Stomach (tissue), 9 donors: Measurements from ENCODE around the gene SPDYE16. TPM values are rescaled to one million over a fixed set of nuclear protein-coding genes. Genes with fewer than 3 reads are reported as not detected.
"Not testable (repeated sequence)": the region's sequence is repeated elsewhere in the genome, so short reads cannot be mapped to it uniquely, and the experiment has no call there.

Experiments used
- DNase-seq, 2 donors: peaks; one replicate each; pipeline versions ENCODE4 v3.0.0 to v3.0.0-alpha.2; 2013 to 2019
- H3K27ac ChIP-seq, 5 donors: fragments of 200-600 bp in 4 of 5; sonication (generic) in 4 of 5; one replicate each; pipeline ENCODE4 v1.5.1; 2013 to 2019; ENCODE audit warnings: mild to moderate bottlenecking in 1 of 5, moderate library complexity in 1 of 5
- H3K27me3 ChIP-seq, 3 donors: fragments of 200-600 bp; sonication (generic); one replicate each; pipeline ENCODE4 v1.5.1; 2017 to 2019; ENCODE audit warnings: mixed run types in 1 of 3
- H3K36me3 ChIP-seq, 4 donors: fragments of 200-600 bp; sonication (generic); 1 replicate in 3 of 4; 2 replicates in 1 of 4; pipeline ENCODE4 v1.5.1; 2016 to 2019
- H3K4me1 ChIP-seq, 4 donors: fragments of 200-600 bp; sonication (generic); one replicate each; pipeline ENCODE4 v1.5.1; 2016 to 2019
- H3K4me3 ChIP-seq, 4 donors: fragments of 200-600 bp; sonication (generic) in 3 of 4; one replicate each; pipeline ENCODE4 v1.5.1; 2016 to 2019; ENCODE audit warnings: mild to moderate bottlenecking in 1 of 4
- H3K9me3 ChIP-seq, 4 donors: fragments of 200-600 bp; sonication (generic); one replicate each; pipeline ENCODE4 v1.5.1; 2016 to 2019
- EP300 ChIP-seq: sonication (generic); formaldehyde crosslinking; IDR thresholded peaks from one replicate; pipeline ENCODE4 v1.6.1; 2017; ENCODE audit warnings: antibody characterized with exemption
- POLR2A ChIP-seq, 4 donors: fragments of 450-650 bp; IDR thresholded peaks; one replicate each; pipeline ENCODE4 v1.6.1; 2016; ENCODE audit warnings: antibody characterized with exemption in 4 of 4, control low read depth in 2 of 4, mild to moderate bottlenecking in 1 of 4, moderate library complexity in 1 of 4
- POLR2AphosphoS5 ChIP-seq, 3 donors: sonication (generic); formaldehyde crosslinking; IDR thresholded peaks; one replicate each; pipeline ENCODE4 v1.6.1; 2016; ENCODE audit warnings: antibody characterized with exemption in 3 of 3
- WGBS, 5 donors: extraction: QIAGEN DNeasy Blood & Tissue Kit in 3 of 5; methylation state at CpG; one replicate each; pipeline versions ENCODE4 v1.1.5 to v1.1.7; 2013 to 2018; 5-methylcytosine and 5-hydroxymethylcytosine counted together
- intact Hi-C: fragments of 100-400 bp; cut with DNase I; formaldehyde crosslinking; loops from one replicate; pipeline ENCODE4 v1.15.1; 2023; ENCODE audit warnings: low total_unique reads
- polyA plus RNA-seq, 3 donors: library from polyadenylated mRNA; stranded (reverse); fragments of 200-250 nt; gene quantifications; one replicate each; pipeline ENCODE4 v1.2.3, GENCODE V29; 2013
- total RNA-seq, 5 donors: library from RNA; depleted of rRNA; stranded (reverse); fragments of >200 nt; gene quantifications; one replicate each; pipeline versions ENCODE4 v1.1.0 to v1.2.3, GENCODE V29; 2014 to 2016
- TF ChIP-seq, protein P1 (sequence below), 7 experiments: fragments of 450-650 bp in 4 of 7; fragments of 200-600 bp in 3 of 7; sonication (generic) in 3 of 7; IDR thresholded peaks; one replicate each; pipeline ENCODE4 v1.5.1; 2016 to 2019; ENCODE audit warnings: antibody characterized with exemption in 7 of 7, control low read depth in 2 of 7, mild to moderate bottlenecking in 1 of 7
- donor health status: healthy with polysubstance abuse.
- donor health status: Bipolar disorder and iron deficiency.
- donor health status: healthy.

SPDYE16 gene
- total and polyA plus RNA-seq, 8 donors: 0.03 TPM; not detected in 7

DNA sequence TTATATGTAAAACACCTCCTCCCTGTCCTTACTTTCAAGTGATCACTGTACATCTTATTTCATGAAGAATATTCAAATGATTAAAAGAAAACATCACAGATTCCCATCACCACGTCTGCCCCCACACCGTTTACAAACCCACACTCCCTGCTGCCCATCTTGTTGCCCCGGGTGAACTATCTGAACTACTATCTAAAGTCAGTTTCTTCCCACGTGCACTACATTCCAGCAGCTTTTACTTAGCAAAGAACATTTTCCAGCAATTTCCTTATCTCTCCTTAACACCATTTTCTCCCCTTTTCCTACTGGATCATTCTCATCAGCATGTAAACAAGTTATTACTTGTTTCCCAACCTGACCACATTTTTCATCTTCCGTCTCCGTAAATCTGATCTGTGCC, 16.6 kb upstream of the SPDYE16 start:
- DNase-seq, H3K36me3 ChIP-seq, H3K27me3 ChIP-seq, H3K9me3 ChIP-seq, H3K27ac ChIP-seq, H3K4me3 ChIP-seq, intact Hi-C loops: not testable (repeated sequence)
- peaks cover 0 to 19% (median 7%) of the 10 kb centered on the region in 4 donors for H3K4me1 ChIP-seq
- WGBS, 5 donors: 32 to 48% (median 45%) methylated on average over 6 of the region's 6 CpGs

DNA sequence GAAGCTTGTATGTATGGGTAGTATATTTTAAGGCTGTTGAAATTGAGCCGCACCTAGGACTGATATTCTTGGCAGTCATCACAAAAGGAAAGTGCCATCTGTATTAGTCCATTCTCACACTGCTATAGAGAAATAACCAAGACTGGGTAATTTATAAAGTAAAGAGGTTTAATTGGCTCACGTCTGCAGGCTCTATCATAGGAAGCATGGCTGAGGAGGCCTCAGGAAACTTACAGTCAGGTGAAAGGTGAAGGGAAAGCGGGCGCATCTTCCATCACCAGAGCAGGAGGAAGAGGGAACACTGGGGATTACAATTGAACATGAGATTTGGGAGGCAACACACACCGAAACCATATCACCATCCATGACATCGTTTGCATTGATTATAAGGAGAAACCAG, 8.9 kb upstream of the SPDYE16 start:
- intact Hi-C loops, DNase-seq, H3K36me3 ChIP-seq, H3K27ac ChIP-seq, H3K27me3 ChIP-seq, H3K4me3 ChIP-seq, H3K9me3 ChIP-seq: not testable (repeated sequence)
- peaks cover 0 to 30% (median 11%) of the 10 kb centered on the region in 4 donors for H3K4me1 ChIP-seq
- 84 to 92% (median 89%) methylated on average over 4 to 6 of the region's 6 CpGs for WGBS, 5 donors

DNA sequence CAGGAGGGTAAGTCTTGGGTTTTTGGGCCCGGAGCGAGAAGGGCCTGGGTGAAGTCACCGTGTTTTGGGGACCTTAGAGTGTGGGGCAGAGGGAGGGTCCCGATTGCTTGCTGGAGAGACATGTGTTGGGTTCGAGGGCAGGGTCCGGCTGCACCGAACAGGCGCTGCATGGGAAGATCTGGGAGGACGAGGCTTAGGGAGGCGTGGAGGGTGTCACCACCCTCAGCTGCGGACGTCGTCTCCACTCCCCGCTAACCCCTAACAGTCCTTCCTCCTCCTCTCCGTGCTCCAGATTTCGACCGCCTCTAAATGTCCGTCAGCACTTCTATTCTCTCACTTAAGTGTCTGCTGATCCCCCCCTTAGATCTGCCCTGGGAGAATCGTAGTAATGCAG, 6.8 kb upstream of the SPDYE16 start:
- DNase-seq, intact Hi-C loops, H3K9me3 ChIP-seq, H3K27me3 ChIP-seq, H3K36me3 ChIP-seq: not testable (repeated sequence)
- peaks cover 0 to 22% (median 8%) of the 10 kb centered on the region in 4 donors for H3K4me1 ChIP-seq
- peak overlapping the region; percentile 72 to 90 (median 80) for H3K4me3 ChIP-seq
- 0% methylated on average over 18 to 19 of the region's 19 CpGs for WGBS, 5 donors
- peak overlapping the region; percentile 91 to 97 (median 96) for H3K27ac ChIP-seq

DNA sequence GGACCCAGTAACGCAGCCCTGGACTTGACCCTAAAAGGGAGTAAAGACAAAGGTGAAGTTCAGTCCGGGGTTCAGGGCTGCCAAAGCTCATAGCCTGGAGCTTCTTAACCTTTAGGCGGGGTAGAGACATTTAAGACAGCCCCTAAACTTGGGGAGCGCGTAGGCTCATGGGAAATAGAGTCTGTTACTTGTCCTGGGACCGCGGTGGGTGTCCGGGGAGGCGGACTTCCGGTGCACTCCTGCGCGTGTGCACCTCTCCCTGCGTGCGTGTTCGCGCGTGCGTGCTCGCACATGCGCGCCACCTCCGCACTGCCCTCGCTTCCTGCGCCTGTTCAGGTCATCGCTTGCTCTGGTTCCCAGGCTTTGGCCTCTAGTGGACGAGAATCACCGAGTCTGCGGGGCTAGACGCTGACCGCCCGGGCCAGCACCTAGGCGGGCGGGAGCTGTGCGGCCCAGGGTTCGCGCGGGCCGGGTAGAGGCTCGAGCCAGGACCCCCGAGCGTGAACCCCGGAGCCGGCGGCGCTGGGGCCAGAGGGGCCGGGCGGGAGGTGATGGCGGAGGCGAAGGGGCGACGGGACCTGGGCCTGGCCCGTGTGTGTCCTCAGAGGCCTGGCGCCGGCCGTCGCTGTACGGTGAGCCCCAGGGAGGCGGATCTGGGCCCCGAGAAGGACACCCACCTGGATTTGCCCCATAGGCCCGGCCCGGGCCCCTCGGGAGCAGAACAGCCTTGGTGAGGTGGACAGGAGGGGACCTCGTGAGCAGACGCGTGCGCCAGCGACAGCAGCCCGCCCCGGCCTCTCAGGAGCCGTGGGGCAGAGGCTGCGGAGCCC, 6.1 kb upstream of the SPDYE16 start:
- H3K9me3 ChIP-seq, H3K36me3 ChIP-seq, intact Hi-C loops, H3K27me3 ChIP-seq: not testable (repeated sequence)
- Histone ChIP-seq H3K27ac (peak overlapping the region; percentile 91 to 97 (median 96)), H3K4me3 (peak overlapping the region; percentile 72 to 90 (median 80)), H3K4me1 (peaks cover 0 to 22% (median 8%) of the 10 kb centered on the region in 4 donors)
- peak; percentile 88 to 96 for DNase-seq
- TF ChIP-seq POLR2AphosphoS5 (IDR thresholded peaks at IDR 0.05): peak; percentile 83 to 97 (median 93)
- 0 to 1% (median 1%) methylated on average over 34 to 71 of the region's 71 CpGs for WGBS, 5 donors

DNA sequence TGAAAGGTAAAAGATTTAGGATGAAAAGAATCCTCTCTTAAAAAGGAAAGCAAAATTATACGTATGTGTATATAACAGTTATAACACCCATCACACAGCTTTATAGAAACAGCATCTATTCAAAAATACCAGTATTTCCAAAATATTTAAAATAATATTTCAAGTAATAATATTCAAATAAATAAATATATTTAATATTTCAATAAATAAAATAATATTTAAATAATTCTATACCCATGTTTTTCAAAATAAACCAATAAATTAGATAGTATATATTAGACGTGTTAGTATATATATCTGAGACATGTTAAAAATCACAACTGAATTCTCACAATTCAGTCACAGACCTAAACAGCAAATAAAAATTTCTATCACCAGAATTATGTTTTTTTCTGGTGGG, 11.5 kb downstream of the SPDYE16 start:
- intact Hi-C loops, H3K27ac ChIP-seq, H3K27me3 ChIP-seq, DNase-seq, H3K4me1 ChIP-seq, H3K9me3 ChIP-seq, H3K36me3 ChIP-seq, H3K4me3 ChIP-seq: not testable (repeated sequence)
- 80 to 95% (median 92%) methylated on average over 2 of the region's 2 CpGs; no CpG with 5 or more reads in 2 of the 5 donors for WGBS, 5 donors

DNA sequence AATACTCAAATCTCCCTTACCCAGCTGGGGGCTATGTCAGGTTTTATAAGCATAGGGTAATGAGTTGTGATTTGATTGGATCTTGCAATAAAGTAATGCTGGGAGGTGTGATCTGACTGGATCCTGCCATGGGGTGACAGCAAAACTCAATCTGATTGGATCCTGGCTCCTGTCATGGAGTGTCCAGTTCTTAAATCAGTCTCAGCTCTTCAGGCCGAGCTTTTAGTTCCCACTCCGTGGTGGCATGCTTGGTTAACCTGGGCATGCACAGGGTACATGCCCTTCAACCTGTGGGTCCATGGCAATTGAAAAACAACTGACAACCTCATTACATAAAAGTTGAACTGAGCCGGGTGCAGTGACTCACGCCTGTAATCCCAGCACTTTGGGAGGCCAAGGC, 16.9 kb downstream of the SPDYE16 start:
- DNase-seq, H3K27me3 ChIP-seq, H3K4me3 ChIP-seq, H3K4me1 ChIP-seq, H3K9me3 ChIP-seq, intact Hi-C loops, H3K27ac ChIP-seq, H3K36me3 ChIP-seq: not testable (repeated sequence)
- 87 to 88% (median 88%) methylated on average over 2 of the region's 4 CpGs; no CpG with 5 or more reads in 2 of the 5 donors for WGBS, 5 donors

DNA sequence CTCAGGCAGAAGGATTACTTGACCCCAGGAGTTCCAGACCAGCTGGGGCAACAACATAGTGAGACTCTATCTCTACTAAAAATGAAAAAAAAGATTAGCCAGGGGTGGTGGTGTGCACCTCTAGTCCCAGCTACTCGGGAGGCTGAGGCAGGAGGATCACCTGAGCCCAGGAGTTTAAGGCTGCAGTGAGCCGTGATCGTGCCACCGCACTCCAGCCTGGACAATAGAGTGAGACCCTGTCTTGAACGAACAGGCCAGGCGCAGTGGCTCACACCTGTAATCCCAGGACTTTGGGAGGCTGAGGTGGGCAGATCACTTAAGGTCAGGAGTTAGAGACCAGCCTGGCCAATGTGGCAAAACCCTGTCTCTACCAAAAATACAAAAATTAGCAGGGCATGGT, 26.2 kb downstream of the SPDYE16 start:
- intact Hi-C loops: not testable (repeated sequence)

DNA sequence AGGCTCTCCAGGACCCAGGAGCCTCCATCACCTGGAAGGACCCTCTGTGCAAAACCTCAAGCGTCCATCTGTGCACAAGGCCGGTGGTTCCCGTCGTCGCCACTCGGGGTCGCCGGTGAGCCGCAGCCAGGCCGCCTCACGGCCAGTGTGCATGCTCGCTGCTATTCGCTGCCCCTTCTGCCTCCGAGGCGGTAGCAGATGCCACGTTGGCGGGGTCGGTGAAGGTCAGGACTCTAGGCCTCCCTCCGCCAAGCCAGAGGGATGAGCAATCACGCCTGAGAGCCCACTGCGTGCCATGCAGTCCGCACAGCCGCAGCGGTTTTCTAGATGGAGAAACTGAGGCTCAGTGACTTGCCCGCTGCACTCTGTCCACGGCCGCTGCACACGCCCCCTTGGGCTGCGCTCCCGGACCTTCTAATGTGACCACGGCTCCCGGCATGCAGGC, 27.1 kb downstream of the SPDYE16 start:
- WGBS, 5 donors: 11 to 23% (median 11%) methylated on average over 16 to 31 of the region's 32 CpGs; no CpG with 5 or more reads in 2 of the 5 donors
- peak in 1 of 2 donors; percentile 55 for DNase-seq
- TF ChIP-seq EP300 (no peak), POLR2A (IDR thresholded peaks at IDR 0.05) (no peak), POLR2AphosphoS5 (IDR thresholded peaks at IDR 0.05) (no peak)
- TF ChIP-seq, protein P1, sequence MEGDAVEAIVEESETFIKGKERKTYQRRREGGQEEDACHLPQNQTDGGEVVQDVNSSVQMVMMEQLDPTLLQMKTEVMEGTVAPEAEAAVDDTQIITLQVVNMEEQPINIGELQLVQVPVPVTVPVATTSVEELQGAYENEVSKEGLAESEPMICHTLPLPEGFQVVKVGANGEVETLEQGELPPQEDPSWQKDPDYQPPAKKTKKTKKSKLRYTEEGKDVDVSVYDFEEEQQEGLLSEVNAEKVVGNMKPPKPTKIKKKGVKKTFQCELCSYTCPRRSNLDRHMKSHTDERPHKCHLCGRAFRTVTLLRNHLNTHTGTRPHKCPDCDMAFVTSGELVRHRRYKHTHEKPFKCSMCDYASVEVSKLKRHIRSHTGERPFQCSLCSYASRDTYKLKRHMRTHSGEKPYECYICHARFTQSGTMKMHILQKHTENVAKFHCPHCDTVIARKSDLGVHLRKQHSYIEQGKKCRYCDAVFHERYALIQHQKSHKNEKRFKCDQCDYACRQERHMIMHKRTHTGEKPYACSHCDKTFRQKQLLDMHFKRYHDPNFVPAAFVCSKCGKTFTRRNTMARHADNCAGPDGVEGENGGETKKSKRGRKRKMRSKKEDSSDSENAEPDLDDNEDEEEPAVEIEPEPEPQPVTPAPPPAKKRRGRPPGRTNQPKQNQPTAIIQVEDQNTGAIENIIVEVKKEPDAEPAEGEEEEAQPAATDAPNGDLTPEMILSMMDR (IDR thresholded peaks at IDR 0.05): peak in 1 of 7 experiments; percentile 60
- Histone ChIP-seq H3K4me3 (peak overlapping the region in 1 of 4 donors; percentile 24), H3K4me1 (peaks cover 8 to 30% (median 12%) of the 10 kb centered on the region in 4 donors), H3K36me3 (no peaks in the 10 kb centered on the region), H3K27me3 (peaks cover 0 to 10% (median 0%) of the 10 kb centered on the region in 3 donors), H3K9me3 (no peaks in the 10 kb centered on the region), H3K27ac (no peak overlapping the region)
- intact Hi-C loops: no loop called here

More for the DNA sequence above, 26.2 kb downstream of the SPDYE16 start:
- H3K4me1 ChIP-seq: peaks cover 8 to 22% (median 12%) of the 10 kb centered on the region in 4 donors
- DNase-seq, H3K4me3 ChIP-seq, H3K9me3 ChIP-seq, H3K36me3 ChIP-seq, H3K27me3 ChIP-seq, H3K27ac ChIP-seq: not testable (repeated sequence)
- WGBS, 5 donors: 97 to 100% (median 99%) methylated on average over 6 of the region's 6 CpGs; no CpG with 5 or more reads in 2 of the 5 donors
